Measurements from ENCODE around the gene CLN5.
A peak's percentile ranks its signal among the peaks of the same experiment; 100 is the strongest.

The CLN5 gene

GRCh38 chr13:76992548-76993001, 694 bp downstream of the CLN5 start:
- intact Hi-C loops (cut with DNase I; ENCODE audit: low total_unique reads): no loop called here
- peaks cover 0 to 24% (median 15%) of the 10 kb centered on the region in 4 donors for H3K4me1 ChIP-seq

GRCh38 chr13:76993021-76993420, 1.1 kb downstream of the CLN5 start:
- no peak for TF ChIP-seq CTCF (IDR thresholded peaks at IDR 0.05)

More at GRCh38 chr13:76992548-76993001, 694 bp downstream of the CLN5 start:
- no peak for TF ChIP-seq CTCF (IDR thresholded peaks at IDR 0.05)
- H3K27me3 ChIP-seq: no peaks in the 10 kb centered on the region
- peak overlapping the region; percentile 76 to 91 for H3K4me3 ChIP-seq
- H3K27ac ChIP-seq: peak overlapping the region; percentile 94 to 99
- H3K36me3 ChIP-seq: peaks cover 2 to 21% (median 11%) of the 10 kb centered on the region in 3 donors
- peak in 1 of 2 donors; percentile 36 for DNase-seq
- H3K9me3 ChIP-seq: no peaks in the 10 kb centered on the region

GRCh38 chr13:76993473-76993872, 1.6 kb downstream of the CLN5 start:
- Histone ChIP-seq H3K36me3 (peaks cover 11 to 24% (median 18%) of the 10 kb centered on the region in 3 donors), H3K4me3 (peak overlapping the region; percentile 76 to 91), H3K9me3 (no peaks in the 10 kb centered on the region), H3K27me3 (no peaks in the 10 kb centered on the region), H3K27ac (peak overlapping the region; percentile 94 to 99), H3K4me1 (peaks cover 0 to 24% (median 15%) of the 10 kb centered on the region in 4 donors)
- no peak for DNase-seq
- intact Hi-C loops (cut with DNase I; ENCODE audit: low total_unique reads): no loop called here
- TF ChIP-seq CTCF (IDR thresholded peaks at IDR 0.05): no peak

More at GRCh38 chr13:76993021-76993420, 1.1 kb downstream of the CLN5 start:
- H3K4me3 ChIP-seq: peak overlapping the region; percentile 76 to 91
- intact Hi-C loops (cut with DNase I; ENCODE audit: low total_unique reads): no loop called here
- H3K27ac ChIP-seq: peak overlapping the region; percentile 94 to 99
- peaks cover 7 to 21% (median 13%) of the 10 kb centered on the region in 3 donors for H3K36me3 ChIP-seq
- H3K4me1 ChIP-seq: peaks cover 0 to 24% (median 15%) of the 10 kb centered on the region in 4 donors
- H3K9me3 ChIP-seq: no peaks in the 10 kb centered on the region
- no peak for DNase-seq
- no peaks in the 10 kb centered on the region for H3K27me3 ChIP-seq

- intact Hi-C loops (cut with DNase I; ENCODE audit: low total_unique reads): no loop called here
- no peaks in the 10 kb centered on the region for H3K9me3 ChIP-seq
- H3K4me3 ChIP-seq: peak overlapping the region in 1 of 2 donors; percentile 4
- DNase-seq: no peak
- H3K4me1 ChIP-seq: peaks cover 0 to 24% (median 15%) of the 10 kb centered on the region in 4 donors
- H3K27me3 ChIP-seq: no peaks in the 10 kb centered on the region
- no peak for TF ChIP-seq CTCF (IDR thresholded peaks at IDR 0.05)
- peaks cover 19 to 32% (median 26%) of the 10 kb centered on the region in 3 donors for H3K36me3 ChIP-seq
- peak overlapping the region; percentile 94 to 99 for H3K27ac ChIP-seq
Observed at GRCh38 chr13:76994281-76994680, 2.4 kb downstream of the CLN5 start.

DNA sequence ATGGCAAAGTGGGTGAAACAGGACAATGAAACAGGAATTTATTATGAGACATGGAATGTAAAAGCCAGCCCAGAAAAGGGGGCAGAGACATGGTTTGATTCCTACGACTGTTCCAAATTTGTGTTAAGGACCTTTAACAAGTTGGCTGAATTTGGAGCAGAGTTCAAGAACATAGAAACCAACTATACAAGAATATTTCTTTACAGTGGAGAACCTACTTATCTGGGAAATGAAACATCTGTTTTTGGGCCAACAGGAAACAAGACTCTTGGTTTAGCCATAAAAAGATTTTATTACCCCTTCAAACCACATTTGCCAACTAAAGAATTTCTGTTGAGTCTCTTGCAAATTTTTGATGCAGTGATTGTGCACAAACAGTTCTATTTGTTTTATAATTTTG, 8.6 kb downstream of the CLN5 start:
- peak overlapping the region; percentile 1 to 8 for H3K27ac ChIP-seq
- no peak for TF ChIP-seq CTCF (IDR thresholded peaks at IDR 0.05)
- no peak for DNase-seq
- H3K36me3 ChIP-seq: peaks cover 48 to 72% (median 52%) of the 10 kb centered on the region in 3 donors
- no peaks in the 10 kb centered on the region for H3K9me3 ChIP-seq
- H3K27me3 ChIP-seq: no peaks in the 10 kb centered on the region
- H3K4me1 ChIP-seq: peaks cover 0 to 57% (median 14%) of the 10 kb centered on the region in 4 donors
- intact Hi-C loops (cut with DNase I; ENCODE audit: low total_unique reads): no loop called here
- H3K4me3 ChIP-seq: no peak overlapping the region
